GM04503 (cell line): ENCODE results near the gene ASIC3.
"Not testable (repeated sequence)": the region's sequence is repeated elsewhere in the genome, so short reads cannot be mapped to it uniquely, and the experiment has no call there.

ENCODE experiments used
- DNase-seq: peaks from one replicate; pipeline ENCODE4 v3.0.0-alpha.2; 2012; ENCODE audit warnings: low read depth

Gene ASIC3

DNA sequence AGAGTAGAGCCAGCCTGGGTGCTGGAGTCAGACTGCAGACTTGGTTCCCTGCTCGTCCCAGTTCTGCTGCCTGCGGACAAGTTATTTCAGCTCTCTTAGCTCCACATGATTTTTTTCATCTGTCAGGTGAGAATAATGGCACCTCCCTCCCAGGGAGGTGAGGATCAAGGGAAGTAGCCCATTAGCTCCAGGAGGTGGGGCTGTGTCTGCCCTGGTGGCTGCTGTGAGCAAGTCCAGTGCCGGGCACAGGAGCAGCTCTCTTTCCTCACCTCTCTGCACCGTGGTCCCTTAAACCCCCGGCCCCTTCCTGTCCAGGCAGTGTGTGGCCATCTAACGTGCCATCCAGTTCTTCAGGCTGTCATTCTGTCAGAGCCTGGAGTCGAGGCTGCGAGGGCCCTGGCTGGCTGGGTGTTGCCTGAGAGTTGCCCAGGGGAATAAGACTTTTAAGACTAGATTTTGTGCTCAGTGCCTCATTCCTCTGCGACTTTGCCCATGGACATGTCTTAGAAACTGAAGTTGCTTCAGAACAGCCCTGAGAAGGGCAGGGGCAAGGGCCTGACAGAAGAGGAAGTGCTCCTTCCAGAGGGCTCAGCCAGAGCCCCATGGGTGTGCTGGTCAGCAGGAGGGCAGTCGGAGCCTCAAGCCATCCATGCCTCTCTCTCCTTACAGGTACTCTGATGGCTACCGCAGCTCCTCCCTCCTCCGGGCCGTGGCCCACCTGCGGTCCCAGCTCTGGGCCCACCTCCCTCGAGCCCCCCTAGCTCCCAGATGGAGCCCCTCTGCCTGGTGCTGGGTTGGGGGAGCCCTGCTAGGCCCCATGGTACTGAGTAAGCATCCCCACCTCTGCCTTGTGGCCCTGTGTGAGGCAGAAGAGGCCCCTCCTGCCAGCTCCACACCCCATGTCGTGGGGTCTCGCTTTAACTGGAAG is 15.1 kb upstream of the ASIC3 start:
- no peak for DNase-seq

DNA sequence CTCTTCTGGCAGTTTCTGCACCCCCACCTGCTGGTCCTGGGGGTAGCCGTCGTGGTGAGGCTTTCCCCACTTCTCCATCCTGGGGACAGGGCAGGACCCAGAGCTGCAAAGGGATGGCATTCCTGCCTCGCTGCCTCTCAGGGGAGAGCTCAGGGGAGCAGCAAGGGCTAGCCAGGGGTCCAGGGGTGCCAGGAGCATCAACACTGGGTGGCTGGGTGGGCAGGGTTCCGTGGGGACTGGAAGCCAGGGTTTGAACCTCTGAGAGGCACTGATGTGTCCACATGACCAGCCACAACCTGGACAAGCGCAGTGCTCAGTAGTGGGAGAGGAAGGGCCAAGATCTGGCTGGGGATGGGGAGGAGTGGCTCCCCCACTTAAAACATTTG is 14.5 kb upstream of the ASIC3 start:
- no peak for DNase-seq

DNA sequence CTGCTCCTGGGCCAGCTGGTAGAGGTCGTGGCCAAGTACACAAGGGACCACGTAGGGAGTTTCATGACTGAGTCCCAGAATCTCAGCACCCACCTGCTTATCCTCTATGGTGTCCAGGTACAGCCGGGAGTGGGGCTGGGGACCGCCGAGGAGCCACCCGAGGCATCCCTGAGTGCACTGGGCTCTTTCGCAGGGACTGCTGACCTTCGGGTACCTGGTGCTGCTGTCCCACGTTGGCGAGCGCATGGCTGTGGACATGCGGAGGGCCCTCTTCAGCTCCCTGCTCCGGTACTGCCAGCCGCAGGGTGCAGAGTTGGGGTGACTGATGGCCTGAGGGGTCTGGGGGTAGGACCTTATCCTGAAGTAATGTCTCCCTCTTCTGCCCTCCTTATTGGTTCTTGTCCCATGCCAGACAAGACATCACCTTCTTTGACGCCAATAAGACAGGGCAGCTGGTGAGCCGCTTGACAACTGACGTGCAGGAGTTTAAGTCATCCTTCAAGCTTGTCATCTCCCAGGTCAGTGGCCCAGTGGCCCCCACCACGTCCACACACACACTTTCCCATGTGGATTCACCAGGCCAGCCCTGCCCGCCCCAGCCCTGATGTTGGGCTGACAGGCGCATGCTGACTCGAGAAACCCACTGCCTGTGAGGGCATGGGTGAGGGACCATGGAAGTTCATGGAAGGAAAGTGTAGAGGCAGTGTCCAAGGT is 13.9 kb upstream of the ASIC3 start:
- no peak for DNase-seq

DNA sequence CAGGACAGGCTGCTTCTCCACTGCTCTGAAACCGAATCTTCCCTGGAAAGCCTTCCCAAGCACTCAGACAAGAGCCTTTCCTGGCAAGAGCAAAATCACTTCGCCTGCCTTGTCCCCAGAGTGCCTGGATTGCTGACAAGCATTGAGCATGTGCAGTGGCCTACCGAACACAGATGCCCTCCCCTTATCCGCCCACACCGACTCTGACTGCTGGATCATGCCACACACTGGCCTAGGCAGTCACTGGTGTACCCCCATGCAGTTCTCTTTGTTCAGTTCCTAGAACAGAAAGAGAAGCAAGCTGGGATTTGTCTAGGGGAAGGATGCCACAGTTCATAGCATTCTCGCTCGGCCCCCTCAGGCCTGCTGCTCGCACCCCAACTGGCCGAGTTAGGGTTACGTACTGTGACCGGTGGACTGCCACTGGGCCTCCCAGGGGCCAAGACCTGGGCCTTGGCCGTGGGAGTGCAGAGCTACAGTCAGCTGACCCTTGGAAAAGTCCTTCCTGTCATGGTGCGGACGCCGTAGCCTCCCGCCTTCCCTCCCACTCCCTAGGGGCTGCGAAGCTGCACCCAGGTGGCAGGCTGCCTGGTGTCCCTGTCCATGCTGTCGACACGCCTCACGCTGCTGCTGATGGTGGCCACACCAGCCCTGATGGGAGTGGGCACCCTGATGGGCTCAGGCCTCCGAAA is 13.2 kb upstream of the ASIC3 start:
- DNase-seq: no peak

DNA sequence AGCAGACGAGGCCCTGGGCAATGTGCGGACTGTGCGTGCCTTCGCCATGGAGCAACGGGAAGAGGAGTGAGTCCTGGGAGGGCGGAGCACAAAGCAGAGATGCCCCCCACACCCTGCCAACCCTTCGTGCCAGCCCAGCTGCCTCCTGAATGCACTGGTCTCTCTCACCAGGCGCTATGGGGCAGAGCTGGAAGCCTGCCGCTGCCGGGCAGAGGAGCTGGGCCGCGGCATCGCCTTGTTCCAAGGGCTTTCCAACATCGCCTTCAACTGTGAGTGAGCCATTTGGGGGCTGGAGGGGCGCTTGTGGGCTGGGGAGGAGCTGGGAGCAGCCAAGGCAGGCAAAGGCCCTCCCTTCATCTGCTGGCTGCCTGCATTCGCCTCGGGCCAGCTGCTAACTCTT is 12.4 kb upstream of the ASIC3 start:
- DNase-seq: no peak

DNA sequence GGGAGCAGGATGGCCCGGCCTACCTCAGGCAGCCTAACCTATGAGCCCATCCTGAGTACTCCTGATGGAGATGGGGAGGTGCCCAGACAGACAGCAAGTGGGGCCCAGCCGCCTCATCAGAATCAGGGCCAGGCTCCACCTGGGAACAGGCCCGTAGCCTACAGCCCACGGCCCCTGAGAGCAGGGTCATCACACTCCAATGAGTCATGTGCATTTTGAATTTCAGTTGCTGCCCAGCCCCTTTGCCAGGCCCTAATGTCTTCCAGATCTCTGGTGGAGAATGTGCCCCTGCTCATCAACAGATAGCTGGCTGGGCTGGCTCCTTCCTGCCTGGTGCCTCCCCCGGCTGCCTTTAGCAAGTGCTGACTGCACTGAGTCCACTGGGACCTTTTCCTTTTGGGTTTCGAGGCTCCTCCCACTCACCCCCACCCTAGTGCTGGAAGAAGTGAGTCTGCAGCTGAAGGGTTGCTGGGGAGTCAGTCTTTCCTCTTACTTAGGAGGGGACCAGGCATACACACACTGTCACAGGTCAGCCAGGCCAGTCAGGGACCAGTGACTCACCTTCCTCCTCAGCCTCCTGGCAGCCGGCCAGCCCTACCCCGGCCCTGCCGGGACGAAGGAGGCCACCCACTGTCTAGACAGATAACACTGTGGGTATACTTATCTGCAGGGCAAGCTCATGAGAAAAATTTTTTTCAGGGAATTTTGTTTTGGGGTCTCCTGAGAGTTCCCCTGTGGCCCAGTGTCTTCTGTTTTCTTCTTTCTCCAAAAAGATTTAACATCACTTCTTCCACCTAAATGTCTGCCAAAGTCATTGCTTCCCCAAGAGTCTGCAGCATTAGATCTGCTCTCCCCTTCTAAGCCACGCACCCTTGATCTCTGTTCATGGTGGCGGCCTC is 9.1 kb upstream of the ASIC3 start:
- DNase-seq: peak; percentile 71

DNA sequence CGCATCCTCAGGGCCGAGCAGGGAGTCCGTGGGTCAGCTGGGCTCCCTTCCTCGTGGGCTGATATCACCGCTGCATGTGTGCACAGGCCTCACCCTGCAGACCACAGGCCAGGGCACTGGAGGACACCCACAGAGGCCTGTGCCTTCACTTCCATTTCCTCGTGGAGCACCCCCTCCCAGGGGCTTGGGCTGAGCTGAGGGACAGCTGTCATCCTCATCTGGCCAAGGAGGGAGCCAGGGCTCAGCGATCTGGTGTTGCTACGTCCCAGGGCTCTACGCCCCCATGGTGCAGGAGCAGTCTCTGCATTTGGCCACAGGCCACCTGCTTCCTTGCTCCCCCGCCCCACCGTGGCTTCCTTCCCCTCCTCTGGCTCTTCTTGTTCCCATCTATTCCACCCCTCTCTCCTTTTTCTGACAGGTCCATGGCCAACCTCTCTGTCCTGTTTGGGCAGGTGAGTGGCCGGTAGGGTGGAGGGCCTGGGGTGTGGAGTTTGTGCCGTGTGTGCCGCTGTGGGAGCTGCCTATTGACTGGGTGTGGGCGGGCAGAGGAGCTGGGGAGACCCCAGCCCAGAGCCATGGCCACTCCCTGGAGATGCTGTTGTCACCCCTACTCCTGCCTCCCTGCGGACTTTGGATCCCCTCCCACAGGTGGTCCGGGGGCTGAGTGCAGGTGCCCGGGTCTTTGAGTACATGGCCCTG is 8.3 kb upstream of the ASIC3 start:
- no peak for DNase-seq

DNA sequence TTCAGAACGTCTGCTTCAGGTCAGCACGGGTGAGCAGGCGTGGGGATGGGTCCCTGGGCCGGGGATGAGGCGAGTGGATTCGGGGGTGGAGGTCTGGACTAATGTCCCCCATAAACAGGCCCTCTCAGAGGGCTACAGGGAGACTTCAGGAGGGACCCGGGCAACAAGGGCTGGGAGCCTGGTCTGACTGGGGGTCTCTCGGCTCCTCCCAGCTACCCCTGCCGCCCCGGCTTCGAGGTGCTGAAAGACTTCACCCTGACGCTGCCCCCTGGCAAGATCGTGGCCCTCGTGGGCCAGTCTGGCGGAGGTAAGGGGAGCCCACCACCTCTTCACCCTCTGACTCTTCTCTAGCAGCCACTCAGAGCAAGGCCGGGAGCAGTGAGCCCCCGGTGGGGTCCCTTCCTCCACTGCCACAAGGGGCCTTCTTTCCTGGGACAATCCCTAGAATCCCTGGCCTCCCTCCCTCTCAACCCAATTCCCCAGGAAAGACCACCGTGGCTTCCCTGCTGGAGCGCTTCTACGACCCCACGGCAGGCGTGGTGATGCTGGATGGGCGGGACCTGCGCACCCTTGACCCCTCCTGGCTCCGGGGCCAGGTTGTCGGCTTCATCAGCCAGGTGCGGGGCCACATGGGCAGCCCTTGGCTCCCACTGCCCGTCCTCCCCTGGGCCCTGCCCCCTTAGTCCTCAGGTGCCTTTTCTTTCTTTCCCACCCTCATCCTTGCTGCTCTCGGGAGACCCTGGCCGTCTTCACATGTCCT is 7.5 kb upstream of the ASIC3 start:
- DNase-seq: no peak

DNA sequence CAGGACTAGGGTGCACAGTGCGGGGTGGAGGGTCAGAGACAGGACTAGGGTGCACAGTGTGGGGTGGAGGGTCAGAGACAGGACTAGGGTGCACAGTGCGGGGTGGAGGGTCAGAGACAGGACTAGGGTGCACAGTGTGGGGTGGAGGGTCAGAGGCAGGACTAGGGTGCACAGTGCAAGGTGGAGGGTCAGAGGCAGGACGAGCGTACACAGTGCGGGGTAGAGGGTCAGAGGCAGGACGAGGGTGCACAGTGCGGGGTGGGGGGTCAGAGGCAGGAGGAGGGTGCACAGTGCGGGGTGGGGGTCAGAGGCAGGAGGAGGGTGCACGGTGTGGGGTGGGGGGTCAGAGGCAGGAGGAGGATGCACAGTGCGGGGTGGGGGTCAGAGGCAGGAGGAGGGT is 4.9 kb upstream of the ASIC3 start:
- DNase-seq: not testable (repeated sequence)

DNA sequence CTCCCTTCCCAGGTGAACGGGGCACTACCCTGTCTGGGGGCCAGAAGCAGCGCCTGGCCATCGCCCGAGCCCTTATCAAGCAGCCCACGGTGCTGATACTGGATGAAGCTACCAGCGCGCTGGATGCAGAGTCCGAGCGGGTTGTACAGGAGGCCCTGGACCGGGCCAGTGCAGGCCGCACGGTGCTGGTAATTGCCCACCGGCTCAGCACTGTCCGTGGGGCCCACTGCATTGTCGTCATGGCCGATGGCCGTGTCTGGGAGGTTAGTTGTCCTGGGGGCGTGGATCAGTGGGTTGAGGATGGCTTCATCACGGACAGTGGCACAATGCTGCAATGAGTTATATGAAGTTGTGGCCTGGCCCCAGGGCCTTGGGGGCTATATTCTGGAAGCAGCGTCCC is 4.4 kb upstream of the ASIC3 start:
- no peak for DNase-seq

DNA sequence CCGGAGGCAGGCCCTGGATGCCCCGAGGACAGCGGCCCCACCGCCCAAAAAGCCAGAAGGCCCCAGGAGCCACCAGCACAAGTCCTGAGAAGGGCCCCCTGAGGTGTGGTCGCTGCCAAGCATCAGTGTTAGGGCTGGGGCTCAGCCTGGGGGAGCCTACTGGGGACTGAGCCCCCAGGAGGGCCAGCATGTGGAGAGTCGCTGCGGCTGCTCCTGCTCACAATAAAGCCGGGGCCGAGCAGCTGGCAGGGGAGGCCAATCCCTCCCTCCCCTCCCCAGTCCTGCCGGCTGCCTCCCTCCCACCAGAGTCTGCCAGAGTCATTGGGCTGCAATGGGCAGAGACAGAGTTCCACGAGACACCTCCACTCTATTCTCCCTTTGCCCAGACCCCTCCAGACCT is 3.1 kb upstream of the ASIC3 start:
- DNase-seq: no peak

DNA sequence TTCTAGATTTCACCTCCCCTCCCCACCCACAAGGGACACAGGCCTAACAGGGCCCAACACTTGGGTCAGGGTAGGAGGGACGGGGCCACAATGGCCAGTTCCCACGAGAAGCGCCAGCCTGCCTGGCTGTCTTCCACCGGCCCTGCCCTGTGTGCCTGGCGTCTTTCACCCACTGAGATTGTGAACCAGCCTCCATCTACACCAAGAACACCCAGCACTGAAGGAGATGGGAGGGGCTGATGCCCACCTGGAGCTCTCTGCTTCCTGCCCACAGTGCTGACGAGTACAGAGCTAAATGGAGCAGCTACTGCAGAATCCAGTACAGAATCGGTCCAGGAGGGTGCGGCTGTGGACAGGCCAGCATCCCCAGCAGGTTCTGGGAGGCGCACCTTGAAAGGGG is 2.4 kb upstream of the ASIC3 start:
- no peak for DNase-seq

DNA sequence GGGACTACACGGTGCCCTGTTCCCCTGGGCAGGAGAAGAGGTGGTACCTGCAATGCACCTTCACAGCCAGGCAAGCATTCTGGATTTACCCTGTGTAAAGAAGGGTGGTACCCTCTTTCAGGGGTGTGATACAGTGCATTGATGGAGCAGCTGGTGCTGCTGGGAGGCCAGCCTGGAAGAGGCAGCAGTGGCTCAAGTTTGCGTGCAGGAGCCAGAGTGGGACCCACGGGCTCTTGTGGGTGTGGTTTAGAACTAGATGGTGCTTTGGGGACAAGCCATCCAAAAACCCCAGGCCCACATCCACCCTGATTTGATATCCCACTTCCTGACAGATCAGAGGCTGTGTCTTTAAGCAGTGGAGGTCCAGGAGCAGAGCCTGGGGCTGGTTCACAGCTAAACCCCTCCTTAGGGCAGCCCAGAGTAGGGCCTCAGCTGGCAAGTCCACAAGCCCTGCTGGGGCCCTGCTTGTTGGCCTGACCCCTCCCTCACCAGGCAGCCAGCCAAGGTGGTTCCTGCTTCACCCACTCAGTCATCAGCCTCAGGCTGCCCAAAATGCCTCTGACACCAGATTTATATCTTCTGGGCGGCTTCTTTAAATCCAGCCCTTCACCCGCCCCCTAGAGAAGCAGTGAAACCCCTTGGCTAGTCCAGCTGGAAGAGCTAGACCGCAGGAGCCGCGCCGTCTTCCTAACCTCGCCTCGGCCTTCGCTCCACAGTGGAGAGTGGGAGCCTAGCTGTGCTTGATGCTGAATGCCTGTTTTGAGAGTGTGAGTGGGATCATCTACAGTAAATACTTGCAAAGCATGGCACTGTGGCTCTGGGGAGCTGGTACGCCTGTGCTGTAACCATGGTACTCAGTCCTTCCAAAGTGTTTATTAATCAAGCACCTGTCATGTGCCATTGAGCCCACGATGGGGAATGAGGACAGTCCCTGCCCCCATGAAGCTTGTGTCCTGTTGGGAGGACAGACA is 1.4 kb upstream of the ASIC3 start:
- no peak for DNase-seq

DNA sequence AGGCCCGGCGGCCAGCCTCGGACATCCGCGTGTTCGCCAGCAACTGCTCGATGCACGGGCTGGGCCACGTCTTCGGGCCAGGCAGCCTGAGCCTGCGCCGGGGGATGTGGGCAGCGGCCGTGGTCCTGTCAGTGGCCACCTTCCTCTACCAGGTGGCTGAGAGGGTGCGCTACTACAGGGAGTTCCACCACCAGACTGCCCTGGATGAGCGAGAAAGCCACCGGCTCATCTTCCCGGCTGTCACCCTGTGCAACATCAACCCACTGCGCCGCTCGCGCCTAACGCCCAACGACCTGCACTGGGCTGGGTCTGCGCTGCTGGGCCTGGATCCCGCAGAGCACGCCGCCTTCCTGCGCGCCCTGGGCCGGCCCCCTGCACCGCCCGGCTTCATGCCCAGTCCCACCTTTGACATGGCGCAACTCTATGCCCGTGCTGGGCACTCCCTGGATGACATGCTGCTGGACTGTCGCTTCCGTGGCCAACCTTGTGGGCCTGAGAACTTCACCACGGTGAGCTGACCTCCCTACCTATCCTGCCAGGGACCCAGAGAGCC is 656 bp downstream of the ASIC3 start:
- DNase-seq: no peak

DNA sequence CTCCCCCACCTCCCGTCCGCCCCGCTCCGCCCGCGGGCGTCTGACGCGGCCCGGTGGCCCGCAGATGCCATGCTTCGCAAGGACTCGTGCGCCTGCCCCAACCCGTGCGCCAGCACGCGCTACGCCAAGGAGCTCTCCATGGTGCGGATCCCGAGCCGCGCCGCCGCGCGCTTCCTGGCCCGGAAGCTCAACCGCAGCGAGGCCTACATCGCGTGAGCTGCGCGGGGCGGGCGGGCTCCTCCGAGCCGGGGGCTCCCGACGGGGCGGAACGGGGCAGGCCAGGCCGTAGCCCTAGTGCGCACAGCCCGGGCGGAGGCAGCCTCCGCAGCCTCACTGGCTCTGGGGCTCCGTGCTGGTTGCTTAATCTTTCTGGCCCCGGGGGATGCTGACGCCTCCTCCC is 2.8 kb downstream of the ASIC3 start:
- no peak for DNase-seq

DNA sequence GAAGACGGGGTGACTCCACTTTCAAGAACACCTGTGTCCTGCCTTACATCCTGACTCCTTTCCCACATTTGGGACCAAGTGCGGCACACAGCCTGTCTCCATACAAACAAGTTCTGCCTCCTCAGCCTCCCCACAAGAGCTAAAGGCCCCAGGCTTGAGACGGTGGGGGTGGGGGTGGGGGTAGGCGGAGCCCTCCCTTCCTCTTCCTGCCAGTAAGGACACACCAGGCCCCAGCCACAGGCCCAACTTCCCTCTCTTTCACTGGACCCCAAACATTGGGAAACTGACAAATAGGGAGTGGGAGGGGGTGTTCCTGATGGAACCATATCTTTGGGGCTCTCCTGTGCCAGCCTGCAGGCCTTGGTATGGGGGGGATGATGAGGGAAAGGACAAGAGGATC is 4.8 kb downstream of the ASIC3 start:
- DNase-seq: no peak

DNA sequence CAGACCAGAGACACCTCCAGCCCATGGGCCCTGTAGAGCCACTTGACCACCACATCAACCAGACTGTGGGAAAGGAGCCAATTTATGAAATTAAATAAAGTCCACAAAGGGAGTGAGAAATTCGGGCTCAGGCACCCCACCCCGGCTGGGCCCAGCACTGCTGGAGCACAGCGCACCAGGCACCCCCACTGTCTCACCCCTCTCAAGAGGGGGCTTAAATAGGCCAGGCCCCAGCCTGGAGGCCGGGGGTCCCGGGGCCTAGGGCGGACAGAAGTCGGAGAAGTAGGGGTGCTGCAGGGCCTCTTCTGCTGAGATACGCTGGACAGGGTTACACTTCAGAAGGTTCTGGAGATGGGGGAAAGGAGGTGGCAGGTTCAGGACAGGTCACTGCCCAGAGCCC is 5.4 kb downstream of the ASIC3 start:
- DNase-seq: no peak

DNA sequence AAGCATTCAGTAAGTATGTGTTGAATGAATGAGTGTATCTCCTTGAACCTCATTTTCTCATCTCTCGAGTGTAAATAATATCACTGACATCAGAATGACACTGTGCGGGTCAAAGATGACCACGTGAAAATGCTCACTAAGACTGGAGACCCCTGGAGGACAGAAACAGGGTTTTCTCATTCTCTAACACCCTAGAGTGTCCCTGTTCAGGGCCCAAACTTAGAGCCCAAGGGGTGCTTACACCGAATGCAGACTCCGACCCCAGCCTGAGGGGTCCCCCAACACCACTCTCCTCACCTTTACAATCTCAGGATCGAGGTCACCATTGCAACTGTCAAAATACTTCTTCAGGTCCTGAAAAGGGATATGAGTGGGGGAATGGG is 7.9 kb downstream of the ASIC3 start:
- DNase-seq: no peak
